HEK293 (cell line): ENCODE results near the gene EHD1.

Experiments used
- BCL11B ChIP-seq: fragments of 450-650 bp; formaldehyde crosslinking; IDR thresholded peaks from 2 replicates; pipeline ENCODE4 v1.5.1; 2016; ENCODE audit warnings: low read depth, missing biosample characterization, missing genetic modification characterization
- GFI1B ChIP-seq: fragments of 450-650 bp; formaldehyde crosslinking; IDR thresholded peaks from 2 replicates; pipeline ENCODE4 v1.5.1; 2016; ENCODE audit warnings: missing biosample characterization, missing genetic modification characterization
- HIC1 ChIP-seq: fragments of 450-650 bp; formaldehyde crosslinking; IDR thresholded peaks from 2 replicates; pipeline ENCODE4 v1.5.1; 2016; ENCODE audit warnings: missing biosample characterization, missing genetic modification characterization
- HOXD13 ChIP-seq: sonication (generic); formaldehyde crosslinking; IDR thresholded peaks from 2 replicates; pipeline ENCODE4 v1.8.0; 2022; ENCODE audit warnings: missing genetic modification reagents, borderline replicate concordance
- KLF8 ChIP-seq: fragments of 450-650 bp; formaldehyde crosslinking; IDR thresholded peaks from 2 replicates; pipeline ENCODE4 v1.5.1; 2016; ENCODE audit warnings: missing biosample characterization, missing genetic modification characterization
- TCF7L2 ChIP-seq: IDR thresholded peaks from 2 replicates; pipeline ENCODE4 v1.6.1; 2011; ENCODE audit warnings: low read depth, mild to moderate bottlenecking, inconsistent platforms, low read length, moderate library complexity, borderline replicate concordance
- ZBTB17 ChIP-seq: fragments of 450-650 bp; formaldehyde crosslinking; IDR thresholded peaks from 2 replicates; pipeline ENCODE4 v1.5.1; 2016; ENCODE audit warnings: missing biosample characterization, missing genetic modification characterization
- ZBTB21 ChIP-seq: fragments of 450-650 bp; formaldehyde crosslinking; IDR thresholded peaks from 2 replicates; pipeline ENCODE4 v1.5.1; 2017; ENCODE audit warnings: missing biosample characterization, missing genetic modification characterization
- ZFP37 ChIP-seq: fragments of 450-650 bp; formaldehyde crosslinking; IDR thresholded peaks from 2 replicates; pipeline ENCODE4 v1.5.1; 2016; ENCODE audit warnings: missing biosample characterization, missing genetic modification characterization
- ZFP41 ChIP-seq: fragments of 450-650 bp; formaldehyde crosslinking; IDR thresholded peaks from 2 replicates; pipeline ENCODE4 v1.5.1; 2016; ENCODE audit warnings: missing biosample characterization, missing genetic modification characterization, borderline replicate concordance
- ZIC2 ChIP-seq: fragments of 450-650 bp; formaldehyde crosslinking; IDR thresholded peaks from 2 replicates; pipeline ENCODE4 v1.5.1; 2016; ENCODE audit warnings: missing biosample characterization, missing genetic modification characterization
- ZNF148 ChIP-seq: fragments of 450-650 bp; formaldehyde crosslinking; IDR thresholded peaks from 2 replicates; pipeline ENCODE4 v1.5.0; 2017; ENCODE audit warnings: missing biosample characterization, missing genetic modification characterization, borderline replicate concordance
- ZNF239 ChIP-seq: fragments of 450-650 bp; formaldehyde crosslinking; IDR thresholded peaks from 2 replicates; pipeline ENCODE4 v1.5.1; 2016; ENCODE audit warnings: missing biosample characterization, missing genetic modification characterization
- ZNF341 ChIP-seq: fragments of 450-650 bp; formaldehyde crosslinking; IDR thresholded peaks from 2 replicates; pipeline ENCODE4; 2016; ENCODE audit warnings: low read depth, missing biosample characterization, missing genetic modification characterization
- ZNF362 ChIP-seq: fragments of 450-650 bp; formaldehyde crosslinking; IDR thresholded peaks from 2 replicates; pipeline ENCODE4 v1.5.1; 2016; ENCODE audit warnings: missing biosample characterization, missing genetic modification characterization
- ZNF398 ChIP-seq: fragments of 450-650 bp; formaldehyde crosslinking; IDR thresholded peaks from 2 replicates; pipeline ENCODE4 v1.5.1; 2017; ENCODE audit warnings: missing biosample characterization, missing genetic modification characterization
- ZNF404 ChIP-seq: fragments of 450-650 bp; formaldehyde crosslinking; IDR thresholded peaks from 2 replicates; pipeline ENCODE4 v1.5.1; 2017; ENCODE audit warnings: missing biosample characterization, missing genetic modification characterization
- ZNF510 ChIP-seq: fragments of 450-650 bp; formaldehyde crosslinking; IDR thresholded peaks from 2 replicates; pipeline ENCODE4 v1.5.1; 2018; ENCODE audit warnings: mild to moderate bottlenecking, missing genetic modification characterization, missing biosample characterization; ENCODE audit not compliant: insufficient replicate concordance
- ZNF518A ChIP-seq: fragments of 450-650 bp; formaldehyde crosslinking; conservative IDR thresholded peaks from 2 replicates; pipeline ENCODE4 v1.5.1; 2016; ENCODE audit warnings: low read depth, missing biosample characterization, missing genetic modification characterization
- ZNF544 ChIP-seq: fragments of 450-650 bp; formaldehyde crosslinking; IDR thresholded peaks from 2 replicates; pipeline ENCODE4 v1.5.0; 2017; ENCODE audit warnings: missing biosample characterization, missing genetic modification characterization
- ZNF560 ChIP-seq: fragments of 450-650 bp; formaldehyde crosslinking; IDR thresholded peaks from 2 replicates; pipeline ENCODE4 v1.5.1; 2017; ENCODE audit warnings: missing biosample characterization, missing genetic modification characterization, borderline replicate concordance
- ZNF623 ChIP-seq: fragments of 450-650 bp; formaldehyde crosslinking; IDR thresholded peaks from 2 replicates; pipeline ENCODE4 v1.5.1; 2016; ENCODE audit warnings: missing biosample characterization, missing genetic modification characterization
- ZNF677 ChIP-seq: fragments of 450-650 bp; IDR thresholded peaks from 2 replicates; pipeline ENCODE4 v1.5.0; 2018; ENCODE audit warnings: missing biosample characterization, mild to moderate bottlenecking, missing genetic modification characterization, moderate library complexity
- ZNF843 ChIP-seq: fragments of 450-650 bp; formaldehyde crosslinking; IDR thresholded peaks from 2 replicates; pipeline ENCODE4 v1.5.1; 2016; ENCODE audit warnings: missing biosample characterization, missing genetic modification characterization
- ZSCAN5A ChIP-seq: fragments of 450-650 bp; formaldehyde crosslinking; IDR thresholded peaks from 2 replicates; pipeline ENCODE4 v1.5.1; 2016; ENCODE audit warnings: missing biosample characterization, missing genetic modification characterization

The EHD1 gene

GRCh38 chr11:64916040-64916774 lies 37.8 kb upstream of the EHD1 start (continued):
- no peak for TF ChIP-seq ZNF518A (tag by site-specific recombination)
- TF ChIP-seq ZSCAN5A: no peak
- no peak for TF ChIP-seq TCF7L2
- no peak for TF ChIP-seq ZNF362
- no peak for TF ChIP-seq ZNF677 (tag by site-specific recombination)
- TF ChIP-seq ZNF398 (tag by site-specific recombination): peak; percentile 78; the same call in 1 of the 2 replicates
- TF ChIP-seq HOXD13 (CRISPR knock-in tag): no peak
- TF ChIP-seq ZIC2: peak; percentile 68
- TF ChIP-seq ZNF148: no peak
- no peak for TF ChIP-seq KLF8
- TF ChIP-seq ZBTB21 (tag by site-specific recombination): no peak
- no peak for TF ChIP-seq ZBTB17 (tag by site-specific recombination)
- no peak for TF ChIP-seq ZNF843 (tag by site-specific recombination)
- TF ChIP-seq ZFP41: no peak
- TF ChIP-seq GFI1B (tag by site-specific recombination): no peak
- TF ChIP-seq BCL11B (tag by site-specific recombination): peak; percentile 67; the same call in 1 of the 2 replicates
- no peak for TF ChIP-seq ZNF404 (tag by site-specific recombination)
- TF ChIP-seq ZNF544 (tag by site-specific recombination): no peak
- TF ChIP-seq ZNF341: no peak
- no peak for TF ChIP-seq ZNF623 (tag by site-specific recombination)
- no peak for TF ChIP-seq ZNF560
- no peak for TF ChIP-seq ZFP37 (tag by site-specific recombination)
- TF ChIP-seq ZNF510 (tag by site-specific recombination): no peak
- no peak for TF ChIP-seq HIC1
- TF ChIP-seq ZNF239 (tag by site-specific recombination): no peak
